GM18907 (cell line): ENCODE measurements around the gene UBL4A.
"Not testable (repeated sequence)": the region's sequence is repeated elsewhere in the genome, so short reads cannot be mapped to it uniquely, and the experiment has no call there.

Source experiments
- ATAC-seq: cut with Tn5 transposase; IDR thresholded peaks from one replicate; pipeline ENCODE4 v1.9.1; 2021; ENCODE audit warnings: mild to moderate bottlenecking, moderate library complexity; ENCODE audit not compliant: unreplicated experiment

Gene UBL4A

GRCh38 chrX:154509455-154509854 lies 23.0 kb upstream of the UBL4A start:
- ATAC-seq: no peak

GRCh38 chrX:154508384-154508745 lies 21.9 kb upstream of the UBL4A start:
- no peak for ATAC-seq

GRCh38 chrX:154507673-154508383 lies 21.4 kb upstream of the UBL4A start:
- ATAC-seq: no peak

- no peak for ATAC-seq
Measured at GRCh38 chrX:154506483-154507332, 20.3 kb upstream of the UBL4A start.

GRCh38 chrX:154505734-154506133 lies 19.3 kb upstream of the UBL4A start:
- no peak for ATAC-seq

- ATAC-seq: no peak
Measured at GRCh38 chrX:154502989-154503388, 16.6 kb upstream of the UBL4A start.

- ATAC-seq: no peak
Measured at GRCh38 chrX:154502098-154502497, 15.7 kb upstream of the UBL4A start.

- ATAC-seq: not testable (repeated sequence)
Measured at GRCh38 chrX:154501423-154501822, 15.0 kb upstream of the UBL4A start.

GRCh38 chrX:154496591-154497137 lies 10.2 kb upstream of the UBL4A start:
- not testable (repeated sequence) for ATAC-seq

GRCh38 chrX:154495472-154495922 lies 9.1 kb upstream of the UBL4A start:
- no peak for ATAC-seq

GRCh38 chrX:154494715-154495114 lies 8.3 kb upstream of the UBL4A start:
- ATAC-seq: no peak

GRCh38 chrX:154490414-154491083 lies 4.1 kb upstream of the UBL4A start, which contains the start of gene SLC10A3:
Gene SLC10A3 (minus strand): TSS chrX:154490629. CDS start chrX:154488940, 1,689 bp downstream.
- ATAC-seq: peak; percentile 76

GRCh38 chrX:154490021-154490413 lies 3.6 kb upstream of the UBL4A start:
- peak; percentile 20 for ATAC-seq

- no peak for ATAC-seq
Measured at GRCh38 chrX:154489182-154489581, 2.8 kb upstream of the UBL4A start.

- ATAC-seq: no peak
Measured at GRCh38 chrX:154488336-154489075, 2.1 kb upstream of the UBL4A start.

GRCh38 chrX:154487518-154488290 lies 1.3 kb upstream of the UBL4A start:
- ATAC-seq: no peak

- no peak for ATAC-seq
Measured at GRCh38 chrX:154486052-154486395, 391 bp downstream of the UBL4A start.

GRCh38 chrX:154485150-154486051 lies 1.0 kb downstream of the UBL4A start:
- no peak for ATAC-seq
